ENCODE measurements around the gene ERBB2.
"Not testable (repeated sequence)": the region's sequence is repeated elsewhere in the genome, so short reads cannot be mapped to it uniquely, and the experiment has no call there.

The ERBB2 gene

GRCh38 chr17:39705786-39706348, 6.0 kb downstream of the ERBB2 start:
- DNase-seq, result no peak

GRCh38 chr17:39706383-39706782, 6.5 kb downstream of the ERBB2 start:
- DNase-seq, result no peak

GRCh38 chr17:39706921-39707337, 7.1 kb downstream of the ERBB2 start:
- DNase-seq, result no peak

- DNase-seq, result no peak
Measured at GRCh38 chr17:39709319-39709997, 9.6 kb downstream of the ERBB2 start.

- DNase-seq, result no peak
Measured at GRCh38 chr17:39709998-39710964, 10.4 kb downstream of the ERBB2 start.

GRCh38 chr17:39711071-39711470, 11.2 kb downstream of the ERBB2 start:
- not testable (repeated sequence) for DNase-seq

- no peak for DNase-seq
Measured at GRCh38 chr17:39711851-39712250, 12.0 kb downstream of the ERBB2 start.

- DNase-seq, result no peak
Measured at GRCh38 chr17:39714234-39714633, 14.4 kb downstream of the ERBB2 start.

- DNase-seq, result no peak
Measured at GRCh38 chr17:39715375-39716072, 15.7 kb downstream of the ERBB2 start.

GRCh38 chr17:39716073-39716818, 16.4 kb downstream of the ERBB2 start:
- no peak for DNase-seq

GRCh38 chr17:39716879-39717536, 17.1 kb downstream of the ERBB2 start:
- DNase-seq, result no peak

GRCh38 chr17:39717660-39718059, 17.8 kb downstream of the ERBB2 start:
- no peak for DNase-seq

- DNase-seq, result no peak
Measured at GRCh38 chr17:39719563-39720355, 19.9 kb downstream of the ERBB2 start.

- no peak for DNase-seq
Measured at GRCh38 chr17:39722104-39722503, 22.2 kb downstream of the ERBB2 start.

- DNase-seq, result no peak
Measured at GRCh38 chr17:39722965-39723848, 23.3 kb downstream of the ERBB2 start.

- DNase-seq, result no peak
Measured at GRCh38 chr17:39724731-39725130, 24.9 kb downstream of the ERBB2 start.

- DNase-seq, result not testable (repeated sequence)
Measured at GRCh38 chr17:39725923-39726322, 26.1 kb downstream of the ERBB2 start.

GRCh38 chr17:39726617-39727016, 26.8 kb downstream of the ERBB2 start:
- no peak for DNase-seq

- no peak for DNase-seq
Measured at GRCh38 chr17:39727556-39727955, 27.7 kb downstream of the ERBB2 start.
